ENCODE data around the gene VENTX.

VENTX gene

GRCh38 chr10:133202778-133203651 is 34.6 kb upstream of the VENTX start:
- FAIRE-seq: no peak

DNA sequence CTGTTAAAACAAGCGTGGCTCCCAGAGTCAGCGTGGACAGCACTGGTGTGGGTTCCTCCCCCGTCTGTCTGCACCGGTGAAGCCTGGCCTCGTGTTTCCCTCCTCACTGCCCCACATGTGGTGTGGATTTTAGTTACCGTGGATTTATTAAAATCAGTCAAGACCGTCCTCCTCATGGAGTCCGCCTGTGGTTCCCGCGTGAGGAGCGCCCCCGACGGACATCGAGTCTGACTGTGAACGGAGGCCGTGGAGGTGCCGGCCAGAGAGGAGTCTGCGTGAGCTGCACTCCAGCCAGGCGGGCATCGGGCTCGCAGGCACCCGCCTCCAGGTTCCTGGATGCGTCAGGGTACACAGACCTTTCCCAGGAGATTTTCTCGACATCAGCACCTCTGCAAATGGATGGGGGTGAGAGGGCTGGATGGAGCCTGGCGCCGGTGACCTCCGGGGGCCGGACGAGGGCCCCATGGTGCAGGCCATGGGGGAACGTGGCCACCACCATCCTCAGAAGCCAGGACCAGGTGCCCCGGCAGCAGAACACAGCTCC is 33.9 kb upstream of the VENTX start:
- FAIRE-seq: no peak

GRCh38 chr10:133204226-133205015 is 33.2 kb upstream of the VENTX start:
- FAIRE-seq: no peak

DNA sequence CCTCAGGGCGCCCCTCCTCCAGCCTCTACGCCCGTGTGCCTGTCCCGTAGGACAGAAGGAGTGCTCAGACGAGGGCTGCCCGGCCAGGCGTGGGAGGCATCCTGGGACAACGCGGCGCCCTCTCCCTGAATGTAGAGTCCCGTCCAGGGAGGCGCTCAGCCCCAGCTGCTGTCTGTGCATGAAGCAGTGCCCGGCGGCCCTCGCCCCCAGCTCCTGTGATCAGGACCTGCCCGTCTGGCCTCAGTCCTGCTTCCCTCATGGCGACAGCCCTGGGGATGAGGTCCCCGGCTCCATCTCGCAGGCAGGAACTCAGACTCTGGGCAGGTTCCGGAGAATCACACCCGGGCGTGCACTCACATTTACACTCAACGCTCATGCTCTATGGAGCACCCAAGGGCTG is 32.5 kb upstream of the VENTX start:
- FAIRE-seq: no peak

DNA sequence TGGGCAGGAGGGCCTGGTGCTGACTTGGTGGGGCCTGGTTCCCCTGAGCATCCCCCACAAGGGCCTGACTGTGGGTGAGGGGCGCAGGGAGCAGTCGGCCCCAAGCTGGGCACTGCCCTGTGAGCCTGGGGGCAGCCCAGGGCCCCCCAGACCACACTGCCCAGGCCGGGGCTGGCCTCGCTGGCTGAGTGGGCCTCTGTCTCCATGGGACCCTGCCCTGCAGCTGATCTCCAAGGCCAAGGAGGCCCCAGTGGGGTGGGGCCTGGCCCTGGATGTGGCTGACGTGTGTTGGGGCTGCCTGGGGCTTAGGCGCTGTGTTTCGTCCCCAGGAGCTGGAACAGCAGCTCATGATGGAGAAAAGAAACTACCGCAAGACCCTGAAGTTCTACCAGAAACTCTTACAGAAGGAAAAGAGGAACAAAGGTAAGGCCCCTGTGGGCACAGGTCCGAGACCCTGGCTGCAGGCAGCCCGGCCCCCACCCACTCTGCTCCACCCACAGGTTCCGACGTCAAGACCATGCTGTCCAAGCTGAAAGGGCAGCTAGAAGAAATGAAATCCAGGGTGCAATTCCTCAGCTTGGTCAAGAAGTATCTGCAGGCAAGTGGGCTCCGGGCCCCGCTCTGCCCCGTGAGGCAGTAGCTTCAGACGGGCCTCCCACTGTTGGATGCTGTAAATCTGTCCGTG is 31.2 kb upstream of the VENTX start:
- FAIRE-seq: no peak

- FAIRE-seq: no peak
These were observed 30.5 kb upstream of the VENTX start for GRCh38 chr10:133207041-133207600.

- FAIRE-seq: no peak
These were observed 30.0 kb upstream of the VENTX start for GRCh38 chr10:133207627-133208026.

DNA sequence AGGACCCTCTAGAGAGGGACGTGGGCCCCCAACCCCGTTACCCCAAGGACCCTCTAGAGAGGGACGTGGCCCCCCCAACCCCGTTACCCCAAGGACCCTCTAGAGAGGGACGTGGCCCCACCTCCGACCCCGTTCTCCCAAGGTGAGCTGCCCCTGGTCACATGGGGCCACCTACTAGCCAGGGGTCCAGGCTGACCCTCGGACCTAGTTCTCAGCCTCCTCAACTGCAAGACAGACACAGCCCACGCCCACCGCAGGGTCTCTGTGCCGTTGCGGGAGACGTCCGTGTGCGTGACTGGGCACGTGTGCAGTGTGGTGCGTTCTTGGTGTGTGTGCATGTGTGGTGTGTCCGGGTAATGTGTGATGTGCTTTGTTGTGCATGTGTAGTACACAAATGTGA is 29.2 kb upstream of the VENTX start:
- FAIRE-seq: no peak

- FAIRE-seq: no peak
These were observed 28.5 kb upstream of the VENTX start for GRCh38 chr10:133209117-133209516.

DNA sequence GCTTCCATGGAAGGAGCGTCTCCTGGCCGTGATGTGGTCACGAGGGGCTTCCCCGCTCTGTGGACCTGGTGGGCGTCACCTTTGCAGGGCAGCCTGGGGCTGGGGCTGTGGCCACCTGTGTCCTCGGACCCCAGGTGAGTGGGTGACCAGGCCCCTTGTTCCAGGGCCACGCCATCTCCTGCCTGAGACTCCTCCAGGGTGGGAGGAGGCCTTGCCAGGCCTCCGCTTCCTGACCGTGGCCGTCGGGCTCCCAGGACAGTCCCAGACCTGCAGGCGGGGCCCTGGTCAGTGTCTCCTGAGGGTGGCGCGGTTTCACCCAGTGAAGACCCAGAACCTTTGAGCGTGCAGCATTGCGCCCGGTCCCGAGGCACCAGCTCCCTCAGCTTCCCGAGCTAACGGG is 28.0 kb upstream of the VENTX start:
- no peak for FAIRE-seq

DNA sequence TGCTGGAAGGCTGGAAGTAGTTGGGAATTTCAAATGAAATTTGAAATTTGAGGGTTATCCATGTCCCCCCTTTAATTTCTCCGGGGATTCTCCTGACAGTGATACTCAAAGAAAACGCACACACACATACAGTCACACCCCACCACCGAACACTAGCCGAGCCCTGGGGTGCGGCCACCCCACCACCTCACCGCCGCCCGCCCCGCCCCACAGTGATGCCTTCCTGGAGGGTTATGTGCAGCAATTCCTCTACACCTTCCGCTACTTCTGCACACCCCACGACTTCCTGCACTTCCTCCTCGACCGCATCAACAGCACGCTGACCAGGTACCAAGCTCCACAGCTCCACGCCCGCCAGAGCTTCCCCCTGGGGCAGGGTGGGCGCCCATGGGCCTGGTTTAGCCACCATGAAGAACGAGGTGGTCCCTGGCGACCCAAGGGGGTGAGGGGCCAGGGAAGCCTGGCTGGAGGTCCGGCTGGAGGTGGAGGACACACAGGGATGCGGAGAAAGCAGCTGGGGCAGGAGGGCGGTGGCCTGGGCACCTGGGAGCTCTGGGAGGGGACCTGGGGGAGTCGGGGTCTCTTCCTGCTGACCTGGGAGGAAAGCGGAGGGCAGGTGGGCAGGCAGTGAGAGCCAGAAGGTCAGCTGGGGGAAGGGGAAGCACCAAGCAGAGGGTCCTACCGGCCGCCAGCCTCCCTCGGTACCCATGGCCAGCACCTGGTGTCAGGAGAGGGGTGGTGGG is 27.1 kb upstream of the VENTX start:
- FAIRE-seq: no peak

- FAIRE-seq: no peak
These were observed 26.4 kb upstream of the VENTX start for GRCh38 chr10:133211141-133211830.

DNA sequence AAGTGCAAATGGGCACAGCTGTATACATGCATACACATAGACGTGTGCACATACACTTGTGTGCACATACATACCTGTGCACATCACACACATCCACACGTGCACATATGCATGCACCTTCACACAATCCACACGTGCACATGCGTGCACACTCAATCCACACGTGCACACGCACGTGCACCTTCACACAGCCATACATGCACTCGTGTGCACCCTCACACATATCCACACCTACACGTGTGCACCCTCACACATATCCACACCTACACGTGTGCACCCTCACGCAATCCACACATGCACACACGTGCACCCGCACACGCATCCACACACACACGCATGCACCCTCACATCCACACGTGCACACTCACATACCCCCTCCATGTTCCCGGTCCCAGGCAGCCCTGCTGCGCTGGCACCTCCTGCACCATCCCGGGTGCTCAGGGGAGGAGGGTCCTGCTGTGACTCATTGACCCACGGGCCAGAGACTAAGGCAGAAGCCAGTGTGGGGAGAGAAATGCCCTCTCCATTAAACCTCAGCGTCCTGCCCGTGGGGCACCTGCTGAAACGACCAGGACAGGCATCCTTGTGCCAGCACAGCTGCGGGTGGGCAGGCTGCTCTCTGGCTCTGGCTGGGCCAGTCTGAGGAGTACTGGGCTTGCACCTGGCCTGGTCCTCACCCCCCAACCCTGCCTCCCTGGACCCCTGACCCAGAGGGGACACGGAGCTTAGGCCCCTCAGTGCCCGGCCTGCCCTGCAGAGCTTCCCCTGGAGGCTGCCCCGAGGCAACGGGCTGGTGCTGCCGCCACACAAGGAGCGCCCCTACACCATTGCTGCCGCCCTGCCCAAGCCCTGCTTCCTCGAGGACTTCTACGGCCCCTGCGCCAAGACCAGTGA is 25.4 kb upstream of the VENTX start:
- FAIRE-seq: no peak

DNA sequence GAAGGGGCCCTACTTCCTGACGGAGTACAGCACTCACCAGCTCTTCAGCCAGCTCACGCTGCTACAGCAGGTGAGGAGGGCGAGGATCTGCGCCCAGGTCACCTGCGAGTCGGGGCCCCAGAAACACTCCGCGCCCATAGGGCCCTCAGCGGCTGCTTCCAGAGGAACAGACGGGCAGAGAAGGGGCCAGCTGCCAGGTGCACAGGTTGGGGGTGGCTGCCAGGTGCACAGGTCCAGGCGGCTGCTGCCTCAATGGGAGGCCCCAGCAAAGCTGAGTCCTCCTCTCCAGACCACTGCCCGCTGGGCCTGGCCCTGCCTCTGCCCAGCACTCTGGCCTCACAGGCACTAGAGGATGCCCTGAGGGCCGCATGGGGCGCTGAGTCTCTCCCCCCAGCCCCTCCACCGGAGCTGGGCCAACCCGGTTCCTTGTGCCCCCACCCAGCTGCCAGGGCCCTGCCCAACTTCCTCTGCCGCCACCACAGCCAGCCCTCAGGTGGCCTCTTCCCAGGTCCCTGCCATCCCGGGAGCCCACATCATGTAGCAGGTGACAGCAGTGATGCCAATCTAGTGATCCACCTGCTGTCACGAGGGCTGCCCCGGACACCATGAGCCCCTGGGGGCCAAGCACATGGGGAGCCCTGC is 24.7 kb upstream of the VENTX start:
- no peak for FAIRE-seq

DNA sequence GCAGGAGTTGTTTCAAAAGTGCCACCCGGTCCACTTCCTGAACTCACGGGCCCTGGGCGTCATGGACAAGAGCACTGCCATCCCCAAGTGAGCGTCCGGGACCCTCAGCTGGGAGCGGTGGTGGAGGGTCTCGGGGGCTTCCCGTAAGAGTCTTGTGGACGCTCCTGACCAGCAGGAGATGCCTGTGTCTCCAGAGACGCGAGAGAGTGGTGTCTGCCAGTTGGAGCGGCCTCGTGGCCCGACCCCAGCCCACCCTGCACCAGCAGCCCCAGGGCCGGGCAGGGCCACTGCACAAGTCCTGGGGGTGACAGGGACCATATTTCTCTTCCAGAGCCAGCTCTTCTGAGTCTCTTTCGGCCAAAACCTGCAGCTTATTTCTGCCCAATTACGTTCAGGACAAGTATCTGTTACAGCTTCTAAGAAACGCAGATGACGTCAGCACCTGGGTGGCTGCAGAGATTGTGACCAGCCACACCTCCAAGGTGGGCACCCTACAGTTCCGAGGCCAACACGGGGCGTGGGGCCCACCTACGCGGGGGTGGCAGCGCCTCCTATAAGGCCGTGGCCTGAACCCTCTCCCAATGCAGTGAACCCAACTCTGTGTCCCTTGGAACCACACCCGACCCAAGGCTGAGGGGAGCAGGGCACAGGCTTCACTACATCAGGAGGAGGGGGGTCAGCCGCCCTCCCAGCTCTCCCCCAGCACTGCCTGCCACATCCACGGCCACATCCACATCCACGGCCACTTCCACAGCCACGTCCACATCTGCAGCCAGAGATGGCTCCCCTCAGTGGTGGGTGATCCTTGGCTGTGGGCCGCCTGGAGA is 23.8 kb upstream of the VENTX start:
- FAIRE-seq: no peak

DNA sequence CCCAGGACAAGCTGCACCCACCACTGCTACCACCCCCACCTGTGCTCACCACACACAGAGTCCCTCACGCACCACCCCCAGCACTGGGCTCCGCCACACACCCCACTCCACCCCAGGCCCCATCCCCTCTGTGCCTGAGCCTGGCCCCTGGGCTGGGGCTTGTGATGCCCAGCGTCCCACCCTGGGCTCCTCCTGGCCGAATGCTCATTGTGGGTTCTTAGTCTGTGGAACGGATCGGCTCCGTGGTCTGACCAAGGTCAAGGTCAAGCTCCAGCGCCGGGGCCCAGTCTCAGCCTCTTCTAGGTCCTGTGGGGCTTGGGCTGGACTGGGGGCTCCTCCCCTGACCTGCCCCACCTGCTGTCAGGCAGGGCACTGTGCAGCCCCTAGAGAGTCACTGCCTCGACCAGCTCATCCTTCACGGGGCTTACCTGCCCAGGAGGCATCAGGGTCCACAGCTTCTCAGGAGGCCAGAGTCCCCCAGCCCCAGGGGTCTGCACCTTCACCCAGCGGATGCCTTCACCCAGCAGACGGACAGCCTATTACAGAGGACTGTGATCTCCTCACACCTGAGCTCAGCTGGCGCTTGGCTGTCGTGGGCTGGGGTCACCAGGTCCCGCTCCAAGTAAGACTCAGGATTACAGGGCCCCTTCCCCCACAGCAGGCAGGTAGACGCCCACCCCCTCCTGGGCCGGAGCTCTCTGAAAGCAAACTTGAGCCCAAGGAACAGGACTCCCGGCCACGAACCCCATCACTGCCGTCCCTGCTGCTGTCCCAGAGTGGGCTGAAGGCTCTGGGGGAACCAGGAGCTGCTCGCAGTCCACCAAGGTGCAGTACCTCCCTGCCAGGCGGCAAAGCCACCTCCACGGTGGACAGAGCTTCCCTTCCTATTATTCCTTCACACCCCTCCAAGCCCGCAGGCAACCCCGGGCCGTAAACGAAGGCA is 22.9 kb upstream of the VENTX start:
- no peak for FAIRE-seq

DNA sequence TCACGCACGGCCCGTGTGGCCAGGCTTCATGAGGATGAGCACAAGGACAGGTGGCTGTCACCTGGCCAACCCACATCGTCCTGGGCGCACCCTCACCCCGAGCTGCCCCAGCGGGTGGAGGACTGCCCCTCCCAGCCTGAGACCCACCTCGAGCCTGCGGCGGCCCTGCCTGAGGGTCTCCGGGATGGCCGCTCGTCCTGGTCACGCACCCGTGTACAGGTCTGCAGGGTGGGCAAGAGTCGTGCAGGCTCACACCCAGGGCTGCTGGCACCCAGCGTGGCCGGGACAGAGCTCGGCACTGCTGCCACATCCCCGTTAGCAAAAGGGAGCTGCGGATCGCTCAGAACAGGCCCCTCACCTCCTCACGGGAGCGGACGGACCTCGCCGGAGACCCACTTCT is 22.1 kb upstream of the VENTX start:
- no peak for FAIRE-seq

- FAIRE-seq: no peak
These were observed 20.9 kb upstream of the VENTX start for GRCh38 chr10:133216776-133217175.

Measured in G401.6 (cell line).